GM21786 (cell line): ENCODE results near the gene CCR5.

ENCODE experiments used
- ATAC-seq: cut with Tn5 transposase; IDR thresholded peaks from one replicate; pipeline ENCODE4 v1.9.1; 2021; ENCODE audit not compliant: unreplicated experiment

The CCR5 gene

DNA sequence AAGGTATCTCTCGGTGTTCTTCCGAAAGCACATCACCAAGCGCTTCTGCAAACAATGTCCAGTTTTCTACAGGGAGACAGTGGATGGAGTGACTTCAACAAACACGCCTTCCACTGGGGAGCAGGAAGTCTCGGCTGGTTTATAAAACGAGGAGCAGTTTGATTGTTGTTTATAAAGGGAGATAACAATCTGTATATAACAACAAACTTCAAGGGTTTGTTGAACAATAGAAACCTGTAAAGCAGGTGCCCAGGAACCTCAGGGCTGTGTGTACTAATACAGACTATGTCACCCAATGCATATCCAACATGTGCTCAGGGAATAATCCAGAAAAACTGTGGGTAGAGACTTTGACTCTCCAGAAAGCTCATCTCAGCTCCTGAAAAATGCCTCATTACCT is 12.3 kb upstream of the CCR5 start:
- ATAC-seq, result no peak

DNA sequence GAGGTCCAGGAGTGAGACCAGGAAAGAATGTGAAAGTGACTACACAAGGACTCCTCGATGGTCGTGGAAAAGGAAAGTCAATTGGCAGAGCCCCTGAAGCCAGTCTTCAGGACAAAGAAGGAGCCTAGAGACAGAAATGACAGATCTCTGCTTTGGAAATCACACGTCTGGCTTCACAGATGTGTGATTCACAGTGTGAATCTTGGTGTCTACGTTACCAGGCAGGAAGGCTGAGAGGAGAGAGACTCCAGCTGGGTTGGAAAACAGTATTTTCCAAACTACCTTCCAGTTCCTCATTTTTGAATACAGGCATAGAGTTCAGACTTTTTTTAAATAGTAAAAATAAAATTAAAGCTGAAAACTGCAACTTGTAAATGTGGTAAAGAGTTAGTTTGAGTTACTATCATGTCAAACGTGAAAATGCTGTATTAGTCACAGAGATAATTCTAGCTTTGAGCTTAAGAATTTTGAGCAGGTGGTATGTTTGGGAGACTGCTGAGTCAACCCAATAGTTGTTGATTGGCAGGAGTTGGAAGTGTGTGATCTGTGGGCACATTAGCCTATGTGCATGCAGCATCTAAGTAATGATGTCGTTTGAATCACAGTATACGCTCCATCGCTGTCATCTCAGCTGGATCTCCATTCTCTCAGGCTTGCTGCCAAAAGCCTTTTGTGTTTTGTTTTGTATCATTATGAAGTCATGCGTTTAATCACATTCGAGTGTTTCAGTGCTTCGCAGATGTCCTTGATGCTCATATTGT is 10.8 kb upstream of the CCR5 start:
- peak; percentile 53 for ATAC-seq

DNA sequence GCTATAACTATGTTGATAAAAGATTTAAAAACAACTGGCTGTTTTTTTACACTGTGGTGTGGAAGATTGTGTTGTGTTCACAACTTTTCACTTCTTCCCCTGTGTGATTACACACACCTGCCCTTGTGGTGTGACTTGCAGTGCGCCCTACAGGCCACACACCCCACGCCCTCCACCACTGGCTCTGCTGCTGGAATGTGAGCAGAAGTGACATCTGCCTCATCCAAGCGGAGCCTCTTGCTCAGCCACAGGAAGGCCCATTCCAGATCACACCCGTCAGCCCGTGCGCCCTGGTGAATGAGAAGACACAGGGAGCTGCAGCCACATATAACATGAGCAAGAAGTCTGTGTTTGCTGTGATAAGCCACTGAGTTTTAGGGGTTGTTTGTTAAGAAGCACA is 9.8 kb upstream of the CCR5 start:
- ATAC-seq, result no peak

DNA sequence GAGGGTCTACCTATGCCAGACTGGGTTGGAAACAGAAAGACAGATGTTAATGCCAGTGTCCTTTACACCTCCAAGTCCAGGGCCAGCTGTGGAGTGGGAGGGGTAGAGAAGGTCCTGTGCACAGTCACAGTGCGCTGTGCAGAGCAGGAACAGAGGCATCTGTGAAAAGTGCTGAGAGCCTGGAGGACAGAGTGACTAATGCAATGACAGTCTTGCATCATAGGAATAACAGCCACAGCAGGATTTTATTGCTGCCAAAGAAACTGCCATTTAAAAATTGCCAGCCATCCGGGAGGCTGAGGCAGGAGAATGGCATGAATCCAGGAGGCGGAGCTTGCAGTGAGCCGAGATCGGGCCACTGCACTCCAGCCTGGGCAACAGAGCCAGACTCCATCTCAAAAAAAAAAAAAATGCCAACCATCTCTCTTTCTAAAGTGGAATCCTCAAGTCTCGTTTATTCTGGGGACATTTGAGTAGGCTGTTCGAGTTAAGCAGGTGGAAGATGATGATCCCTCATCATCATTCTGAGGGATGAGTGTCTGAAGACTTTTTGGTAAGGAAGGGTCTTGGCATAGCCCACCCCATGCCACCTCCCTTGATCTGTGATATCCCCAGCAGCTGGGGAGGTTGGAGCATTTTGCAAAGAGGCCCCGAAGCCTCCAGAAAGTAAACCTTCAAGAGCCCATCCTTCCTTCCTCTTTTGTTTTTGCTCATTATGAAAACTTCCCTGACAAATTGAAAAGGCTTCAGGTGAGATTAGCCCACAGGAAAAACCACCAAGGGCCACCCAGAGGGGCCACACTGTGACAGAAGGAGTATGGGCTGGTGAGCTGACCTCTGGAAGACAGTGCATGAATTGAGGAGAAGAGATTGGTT is 9.1 kb upstream of the CCR5 start:
- no peak for ATAC-seq

GRCh38 chr3:46365041-46365440 is 5.7 kb upstream of the CCR5 start:
- no peak for ATAC-seq

DNA sequence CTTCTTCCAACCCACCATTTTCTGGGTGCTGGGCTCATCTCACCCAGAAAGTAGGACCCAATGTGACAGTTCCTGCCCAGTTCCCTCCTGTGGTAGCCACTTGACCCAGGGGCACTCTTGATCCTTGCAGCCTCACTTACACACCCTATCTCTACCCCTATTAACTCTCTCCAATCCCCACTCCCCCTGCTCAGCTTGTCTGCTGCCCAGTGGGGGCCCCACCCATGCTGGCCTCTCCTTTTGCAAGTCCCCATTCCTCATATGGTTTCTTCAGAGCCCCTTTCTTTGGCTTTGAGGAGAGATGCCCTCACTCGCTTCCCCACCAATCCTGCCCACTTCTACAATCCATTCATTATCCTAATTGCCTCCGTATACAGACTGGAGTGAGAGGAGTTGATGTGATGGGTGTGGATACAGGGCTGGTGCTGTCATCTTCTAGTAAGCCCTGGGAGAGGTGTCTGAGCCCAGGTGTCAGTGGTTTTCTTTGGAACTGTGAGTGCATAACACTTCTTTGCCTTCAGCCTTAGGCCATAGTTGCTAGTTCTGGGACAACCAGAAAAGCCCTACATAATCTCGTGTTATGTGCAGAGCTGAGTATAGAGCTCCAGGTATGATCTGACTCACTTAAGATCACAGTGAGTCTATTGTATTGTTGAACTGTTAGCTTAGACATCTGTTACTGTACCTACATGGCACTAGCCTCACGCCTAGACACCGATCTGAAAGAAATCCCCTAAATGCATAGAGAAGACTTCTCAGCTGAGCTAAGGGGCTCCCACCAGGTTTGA is 4.8 kb upstream of the CCR5 start:
- ATAC-seq, result no peak

DNA sequence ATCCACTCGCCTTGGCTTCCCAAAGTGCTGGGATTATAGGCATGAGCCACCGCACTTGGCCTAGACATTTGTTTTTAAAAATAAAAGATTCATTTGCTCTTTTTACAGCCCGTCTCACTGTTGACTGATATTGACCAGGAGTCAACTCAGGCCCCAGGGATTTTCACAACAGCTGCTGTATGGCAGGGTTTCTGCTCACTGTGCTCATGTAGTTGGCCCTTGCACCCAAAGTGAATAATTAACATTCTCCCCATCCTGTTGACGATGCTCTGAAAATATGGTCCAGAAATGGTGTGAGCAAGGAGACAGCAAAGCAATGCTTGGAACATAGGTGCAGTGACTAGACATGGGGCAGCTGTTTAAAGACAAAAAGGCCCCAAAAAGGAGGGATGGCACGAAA is 2.9 kb upstream of the CCR5 start:
- ATAC-seq, result no peak

DNA sequence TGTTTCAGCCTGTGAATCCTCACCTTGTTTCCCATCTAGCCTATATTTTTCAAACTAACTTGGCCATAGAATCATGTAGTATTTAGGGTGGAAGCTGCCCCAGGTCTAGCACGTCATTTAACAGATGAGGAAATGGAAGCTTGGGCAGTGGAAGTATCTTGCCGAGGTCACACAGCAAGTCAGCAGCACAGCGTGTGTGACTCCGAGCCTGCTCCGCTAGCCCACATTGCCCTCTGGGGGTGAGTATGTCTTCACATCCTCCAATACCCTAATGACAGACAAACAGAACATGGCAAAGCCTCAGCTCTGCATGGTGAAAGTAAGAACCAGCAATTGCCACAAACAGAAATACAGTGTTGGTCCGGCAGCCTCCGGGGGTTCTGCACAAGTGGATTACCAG is 2.2 kb upstream of the CCR5 start:
- peak; percentile 61 for ATAC-seq

GRCh38 chr3:46369151-46369550 is 1.6 kb upstream of the CCR5 start:
- ATAC-seq, result no peak

- ATAC-seq, result no peak
Measured at GRCh38 chr3:46369675-46370132, 1.0 kb upstream of the CCR5 start.

DNA sequence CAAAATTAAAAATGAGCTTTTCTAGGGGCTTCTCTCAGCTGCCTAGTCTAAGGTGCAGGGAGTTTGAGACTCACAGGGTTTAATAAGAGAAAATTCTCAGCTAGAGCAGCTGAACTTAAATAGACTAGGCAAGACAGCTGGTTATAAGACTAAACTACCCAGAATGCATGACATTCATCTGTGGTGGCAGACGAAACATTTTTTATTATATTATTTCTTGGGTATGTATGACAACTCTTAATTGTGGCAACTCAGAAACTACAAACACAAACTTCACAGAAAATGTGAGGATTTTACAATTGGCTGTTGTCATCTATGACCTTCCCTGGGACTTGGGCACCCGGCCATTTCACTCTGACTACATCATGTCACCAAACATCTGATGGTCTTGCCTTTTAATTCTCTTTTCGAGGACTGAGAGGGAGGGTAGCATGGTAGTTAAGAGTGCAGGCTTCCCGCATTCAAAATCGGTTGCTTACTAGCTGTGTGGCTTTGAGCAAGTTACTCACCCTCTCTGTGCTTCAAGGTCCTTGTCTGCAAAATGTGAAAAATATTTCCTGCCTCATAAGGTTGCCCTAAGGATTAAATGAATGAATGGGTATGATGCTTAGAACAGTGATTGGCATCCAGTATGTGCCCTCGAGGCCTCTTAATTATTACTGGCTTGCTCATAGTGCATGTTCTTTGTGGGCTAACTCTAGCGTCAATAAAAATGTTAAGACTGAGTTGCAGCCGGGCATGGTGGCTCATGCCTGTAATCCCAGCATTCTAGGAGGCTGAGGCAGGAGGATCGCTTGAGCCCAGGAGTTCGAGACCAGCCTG is 984 bp downstream of the CCR5 start:
- ATAC-seq, result no peak

GRCh38 chr3:46372492-46373359 is 2.0 kb downstream of the CCR5 start:
- ATAC-seq, result no peak

DNA sequence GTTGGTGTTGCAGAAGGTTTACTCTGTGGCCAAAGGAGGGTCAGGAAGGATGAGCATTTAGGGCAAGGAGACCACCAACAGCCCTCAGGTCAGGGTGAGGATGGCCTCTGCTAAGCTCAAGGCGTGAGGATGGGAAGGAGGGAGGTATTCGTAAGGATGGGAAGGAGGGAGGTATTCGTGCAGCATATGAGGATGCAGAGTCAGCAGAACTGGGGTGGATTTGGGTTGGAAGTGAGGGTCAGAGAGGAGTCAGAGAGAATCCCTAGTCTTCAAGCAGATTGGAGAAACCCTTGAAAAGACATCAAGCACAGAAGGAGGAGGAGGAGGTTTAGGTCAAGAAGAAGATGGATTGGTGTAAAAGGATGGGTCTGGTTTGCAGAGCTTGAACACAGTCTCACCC is 4.0 kb downstream of the CCR5 start:
- no peak for ATAC-seq

GRCh38 chr3:46375218-46375617 is 4.5 kb downstream of the CCR5 start:
- no peak for ATAC-seq

DNA sequence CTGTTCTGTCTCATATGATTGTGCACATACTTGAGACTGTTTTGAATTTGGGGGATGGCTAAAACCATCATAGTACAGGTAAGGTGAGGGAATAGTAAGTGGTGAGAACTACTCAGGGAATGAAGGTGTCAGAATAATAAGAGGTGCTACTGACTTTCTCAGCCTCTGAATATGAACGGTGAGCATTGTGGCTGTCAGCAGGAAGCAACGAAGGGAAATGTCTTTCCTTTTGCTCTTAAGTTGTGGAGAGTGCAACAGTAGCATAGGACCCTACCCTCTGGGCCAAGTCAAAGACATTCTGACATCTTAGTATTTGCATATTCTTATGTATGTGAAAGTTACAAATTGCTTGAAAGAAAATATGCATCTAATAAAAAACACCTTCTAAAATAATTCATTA is 5.1 kb downstream of the CCR5 start:
- ATAC-seq, result no peak

DNA sequence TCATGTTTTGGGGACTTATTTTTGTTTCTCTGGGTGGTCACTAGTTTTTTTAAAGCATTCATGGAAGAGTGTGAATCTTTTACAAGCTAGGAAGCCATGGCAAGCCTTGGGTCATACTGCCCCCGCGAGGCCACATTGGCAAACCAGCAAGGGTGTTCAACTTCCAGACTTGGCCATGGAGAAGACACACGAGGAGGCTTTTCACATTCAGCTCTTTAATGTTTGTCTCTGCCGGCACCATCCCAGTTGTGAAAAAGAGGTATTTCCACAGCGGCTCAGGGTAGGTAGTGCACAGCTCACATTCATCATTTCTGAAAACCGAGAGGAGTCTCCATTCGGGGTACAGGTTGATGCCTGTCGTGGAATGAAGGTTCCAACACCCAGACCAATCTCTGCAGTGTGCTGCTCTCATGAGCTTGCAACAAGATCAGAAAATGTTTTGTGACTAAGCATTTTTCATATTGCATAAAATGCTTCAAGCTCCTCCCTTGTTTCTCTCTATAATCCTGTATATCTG is 7.7 kb downstream of the CCR5 start:
- ATAC-seq, result no peak

DNA sequence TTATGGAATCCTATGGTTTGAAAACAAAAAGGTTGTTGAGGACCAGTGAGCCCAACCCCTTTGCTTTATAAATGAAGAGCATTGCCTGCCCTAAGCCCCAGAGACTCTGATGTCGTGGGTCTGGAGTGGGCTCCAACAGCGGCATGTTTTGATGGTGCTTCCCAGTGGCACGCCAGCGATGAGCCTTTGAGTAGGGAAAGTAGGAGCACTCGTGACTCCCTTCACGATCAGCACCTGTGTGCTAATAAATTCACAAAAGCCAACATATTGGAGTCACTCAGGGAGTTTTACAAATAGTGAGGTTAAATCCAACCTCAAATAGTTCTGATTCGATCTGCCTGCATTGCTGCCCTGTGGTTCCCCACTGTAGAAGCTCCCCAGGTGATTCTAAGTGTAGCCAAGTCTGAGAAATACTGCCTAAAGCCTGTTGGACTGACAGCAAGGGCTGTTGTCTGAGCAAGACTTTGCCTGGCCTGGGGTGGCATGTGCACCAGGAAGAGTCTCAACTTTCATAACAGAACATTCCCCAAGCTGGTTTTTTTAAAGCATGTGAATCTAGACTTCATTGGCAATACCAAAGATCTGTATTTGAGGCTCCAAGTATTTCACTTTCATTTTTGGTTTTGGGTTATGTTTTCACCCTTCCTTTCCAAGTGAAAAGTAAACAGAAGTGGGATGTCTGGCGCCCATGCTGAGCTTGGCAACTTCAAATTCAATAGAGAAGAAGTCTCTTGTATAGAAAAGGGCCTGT is 9.9 kb downstream of the CCR5 start:
- no peak for ATAC-seq

- no peak for ATAC-seq
Measured at GRCh38 chr3:46381625-46382024, 10.9 kb downstream of the CCR5 start.
